HL-60/S4 (cell line): ENCODE data around the gene OBSCN.
"Not testable (repeated sequence)": the region's sequence is repeated elsewhere in the genome, so short reads cannot be mapped to it uniquely, and the experiment has no call there.

Source experiments
- in situ Hi-C: fragments of 300-500 bp; cut with MboI; formaldehyde crosslinking; loops from 2 replicates; pipeline ENCODE4 v1.14.3; 2022; ENCODE audit warnings: low sequenced_read_pairs

Gene OBSCN

GRCh38 chr1:228226141-228226874, 18.5 kb downstream of the OBSCN start:
- in situ Hi-C loops, result no loop called here

GRCh38 chr1:228226956-228227791, 19.3 kb downstream of the OBSCN start:
- in situ Hi-C loops, result no loop called here

GRCh38 chr1:228228147-228228546, 20.3 kb downstream of the OBSCN start:
- in situ Hi-C loops, result not testable (repeated sequence)

- in situ Hi-C loops, result no loop called here
Measured at GRCh38 chr1:228228601-228229074, 20.8 kb downstream of the OBSCN start.

GRCh38 chr1:228231189-228231588, 23.3 kb downstream of the OBSCN start:
- in situ Hi-C loops, result no loop called here

- in situ Hi-C loops, result no loop called here
Measured at GRCh38 chr1:228233136-228233535, 25.3 kb downstream of the OBSCN start.

GRCh38 chr1:228234921-228235320, 27.1 kb downstream of the OBSCN start:
- in situ Hi-C loops, result no loop called here

GRCh38 chr1:228236744-228237143, 28.9 kb downstream of the OBSCN start:
- in situ Hi-C loops, result no loop called here

GRCh38 chr1:228238007-228238406, 30.2 kb downstream of the OBSCN start:
- in situ Hi-C loops, result no loop called here

GRCh38 chr1:228238461-228238860, 30.6 kb downstream of the OBSCN start:
- in situ Hi-C loops, result no loop called here

GRCh38 chr1:228240411-228241240, 32.8 kb downstream of the OBSCN start:
- in situ Hi-C loops, result no loop called here

- in situ Hi-C loops, result no loop called here
Measured at GRCh38 chr1:228241259-228241658, 33.4 kb downstream of the OBSCN start.

- in situ Hi-C loops, result no loop called here
Measured at GRCh38 chr1:228242409-228242808, 34.6 kb downstream of the OBSCN start.

- in situ Hi-C loops, result no loop called here
Measured at GRCh38 chr1:228243093-228243492, 35.2 kb downstream of the OBSCN start.

GRCh38 chr1:228243989-228244388, 36.1 kb downstream of the OBSCN start:
- in situ Hi-C loops, result not testable (repeated sequence)

- in situ Hi-C loops, result no loop called here
Measured at GRCh38 chr1:228245111-228245510, 37.3 kb downstream of the OBSCN start.

- in situ Hi-C loops, result no loop called here
Measured at GRCh38 chr1:228246216-228246900, 38.5 kb downstream of the OBSCN start.

- in situ Hi-C loops, result no loop called here
Measured at GRCh38 chr1:228249513-228250305, 41.9 kb downstream of the OBSCN start.

GRCh38 chr1:228252476-228252875, 44.6 kb downstream of the OBSCN start:
- in situ Hi-C loops, result not testable (repeated sequence)
